Mesendoderm (in vitro differentiated cells): ENCODE results near the gene GRM5.

Experiments
- DNase-seq: peaks from one replicate; pipeline ENCODE4 v3.0.0; 2013
- H2AK5ac ChIP-seq: 2 replicates; pipeline ENCODE4 v1.6.1; 2013; ENCODE audit warnings: low read length, inconsistent platforms
- H2BK120ac ChIP-seq: 2 replicates; pipeline ENCODE4 v1.6.1; 2013; ENCODE audit warnings: low read depth, mild to moderate bottlenecking, low read length, moderate library complexity, mixed read lengths
- H2BK15ac ChIP-seq: replicated peaks from 2 replicates; pipeline ENCODE4 v1.6.1; 2013; ENCODE audit warnings: low read depth, mild to moderate bottlenecking, moderate library complexity
- H2BK5ac ChIP-seq: 2 replicates; pipeline ENCODE4 v1.6.1; 2013; ENCODE audit warnings: low read length, inconsistent platforms
- H3K18ac ChIP-seq: 2 replicates; pipeline ENCODE4 v1.6.1; 2013; ENCODE audit warnings: mild to moderate bottlenecking, low read length, mixed read lengths
- H3K23ac ChIP-seq: one replicate; pipeline ENCODE4 v1.6.1; 2013; ENCODE audit warnings: low read length
- H3K27ac ChIP-seq: 2 replicates; pipeline ENCODE4 v1.5.1; 2013; ENCODE audit warnings: low read depth, mild to moderate bottlenecking, inconsistent platforms, low read length, moderate library complexity
- H3K27me3 ChIP-seq: 2 replicates; pipeline ENCODE4 v1.6.1; 2013; ENCODE audit warnings: low read length, control low read depth, mild to moderate bottlenecking, inconsistent platforms; ENCODE audit not compliant: insufficient read depth, poor library complexity
- H3K36me3 ChIP-seq: 2 replicates; pipeline ENCODE4 v1.6.1; 2013; ENCODE audit warnings: low read length, inconsistent platforms; ENCODE audit not compliant: control insufficient read depth, insufficient read depth
- H3K4ac ChIP-seq: one replicate; pipeline ENCODE4 v1.6.1; 2013; ENCODE audit warnings: low read depth, mild to moderate bottlenecking, low read length, moderate library complexity
- H3K4me1 ChIP-seq: 2 replicates; pipeline ENCODE4 v1.6.1; 2013; ENCODE audit warnings: low read depth, low read length, inconsistent platforms; ENCODE audit not compliant: control insufficient read depth
- H3K4me2 ChIP-seq: 2 replicates; pipeline ENCODE4 v1.6.1; 2013; ENCODE audit warnings: low read length
- H3K4me3 ChIP-seq: 2 replicates; pipeline ENCODE4 v1.5.1; 2013; ENCODE audit warnings: mild to moderate bottlenecking, low read length
- H3K56ac ChIP-seq: one replicate; pipeline ENCODE4 v1.6.1; 2013; ENCODE audit warnings: low read length
- H3K79me1 ChIP-seq: 2 replicates; pipeline ENCODE4 v1.6.1; 2013; ENCODE audit warnings: low read length, inconsistent platforms
- H3K79me2 ChIP-seq: 2 replicates; pipeline ENCODE4 v1.6.1; 2013; ENCODE audit warnings: mild to moderate bottlenecking, low read length; ENCODE audit not compliant: control insufficient read depth, insufficient read depth
- H3K9ac ChIP-seq: 2 replicates; pipeline ENCODE4 v1.6.1; 2013; ENCODE audit warnings: low read length, inconsistent platforms
- H4K5ac ChIP-seq: one replicate; pipeline ENCODE4 v1.6.1; 2013; ENCODE audit warnings: low read length
- H4K8ac ChIP-seq: one replicate; pipeline ENCODE4 v1.6.1; 2013; ENCODE audit warnings: low read depth, mild to moderate bottlenecking, control low read depth, low read length, moderate library complexity
- WGBS: extraction: QIAGEN DNeasy Blood & Tissue Kit; methylation state at CpG from one replicate; pipeline ENCODE4 v1.1.7; 2013; ENCODE audit warnings: low lambda C conversion rate, missing lambda C conversion rate; ENCODE audit not compliant: insufficient coverage; ENCODE audit errors: extremely low coverage; 5-methylcytosine and 5-hydroxymethylcytosine counted together

Gene GRM5

DNA sequence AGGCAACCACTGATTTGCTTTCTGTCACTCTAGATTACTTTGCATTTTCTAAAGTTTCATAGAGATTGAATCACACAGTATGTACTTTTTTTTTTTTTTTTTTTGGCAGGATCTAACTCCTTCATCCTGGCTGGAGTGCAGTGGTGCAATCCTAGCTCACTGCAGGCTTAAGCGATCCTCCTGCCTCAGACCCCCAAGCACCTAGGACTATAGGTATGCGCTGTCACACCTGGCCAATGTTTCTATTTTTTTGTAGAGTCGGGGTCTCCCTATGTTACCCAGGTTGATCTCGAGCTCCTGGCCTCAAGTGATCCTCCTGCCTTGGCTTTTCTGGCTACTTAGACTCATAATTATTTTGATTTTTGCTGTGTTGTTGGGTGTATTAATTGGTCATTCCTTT, 433.6 kb downstream of the GRM5 start:
- Histone ChIP-seq H3K56ac (no peak overlapping the region), H2BK5ac (no peak overlapping the region), H4K8ac (no peak overlapping the region), H3K4ac (no peak overlapping the region), H3K36me3 (no peaks in the 10 kb centered on the region), H3K4me1 (no peaks in the 10 kb centered on the region), H3K79me1 (no peaks in the 10 kb centered on the region), H3K27ac (no peak overlapping the region), H2BK120ac (no peak overlapping the region), H3K4me2 (no peak overlapping the region), H3K9ac (no peak overlapping the region), H3K23ac (no peak overlapping the region), H3K4me3 (no peak overlapping the region), H3K18ac (no peak overlapping the region), H3K79me2 (no peaks in the 10 kb centered on the region), H2AK5ac (no peak overlapping the region), H2BK15ac (no peak overlapping the region), H4K5ac (no peak overlapping the region), H3K27me3 (no peaks in the 10 kb centered on the region)
- WGBS, result no CpG with 5 or more reads among the region's 4 CpGs
- DNase-seq, result no peak

DNA sequence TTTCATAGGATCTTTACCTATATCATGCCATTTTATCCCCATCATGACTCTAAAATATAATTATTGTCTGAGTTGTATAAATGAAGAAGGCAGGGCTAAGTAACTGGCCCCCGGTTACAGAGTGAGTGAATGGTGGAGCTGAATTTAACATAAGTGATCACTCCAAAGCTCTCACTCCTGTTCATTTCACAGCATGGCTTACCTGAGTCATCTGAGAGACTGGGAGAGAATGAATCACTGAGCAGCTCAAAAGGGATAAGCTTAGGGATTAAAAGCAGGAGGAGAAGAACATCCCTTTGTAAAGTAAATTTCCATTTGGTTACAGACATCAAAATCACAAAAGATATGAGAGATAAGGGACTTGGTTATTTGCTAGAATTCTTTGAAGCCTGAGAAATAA, 434.3 kb downstream of the GRM5 start:
- no peak overlapping the region for H3K4me3 ChIP-seq
- H3K27me3 ChIP-seq, result no peaks in the 10 kb centered on the region
- H3K23ac ChIP-seq, result no peak overlapping the region
- H2BK5ac ChIP-seq, result no peak overlapping the region
- no peak overlapping the region for H3K56ac ChIP-seq
- H3K27ac ChIP-seq, result no peak overlapping the region
- H3K36me3 ChIP-seq, result no peaks in the 10 kb centered on the region
- H3K9ac ChIP-seq, result no peak overlapping the region
- WGBS, result no CpG with 5 or more reads among the region's 1 CpG
- H2BK15ac ChIP-seq, result no peak overlapping the region
- no peak overlapping the region for H4K8ac ChIP-seq
- no peak overlapping the region for H4K5ac ChIP-seq
- H3K79me1 ChIP-seq, result no peaks in the 10 kb centered on the region
- H3K4me1 ChIP-seq, result no peaks in the 10 kb centered on the region
- no peaks in the 10 kb centered on the region for H3K79me2 ChIP-seq
- H3K4ac ChIP-seq, result no peak overlapping the region
- peak; percentile 70 for DNase-seq
- no peak overlapping the region for H3K4me2 ChIP-seq
- no peak overlapping the region for H2BK120ac ChIP-seq
- no peak overlapping the region for H3K18ac ChIP-seq
- no peak overlapping the region for H2AK5ac ChIP-seq

DNA sequence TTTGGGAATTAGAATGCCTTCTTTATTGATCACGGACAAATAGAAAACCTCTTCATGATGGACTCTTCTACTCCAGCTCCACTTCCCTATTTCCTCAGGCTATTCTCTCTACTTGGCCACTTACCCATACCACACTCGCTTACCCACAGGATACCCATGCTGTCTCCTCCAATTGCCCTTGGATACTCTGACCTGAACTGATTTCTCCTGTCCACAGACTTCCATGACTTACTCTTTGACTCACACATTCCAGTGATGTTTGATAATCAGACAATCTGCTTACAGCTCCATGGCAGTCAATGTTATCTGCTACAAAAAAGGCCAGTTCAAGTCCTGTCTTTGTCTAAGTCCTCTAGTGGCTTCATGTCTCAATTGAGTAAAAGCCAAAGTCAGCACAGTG, 436.3 kb downstream of the GRM5 start:
- H3K23ac ChIP-seq, result no peak overlapping the region
- no peaks in the 10 kb centered on the region for H3K36me3 ChIP-seq
- no peak overlapping the region for H3K9ac ChIP-seq
- H2AK5ac ChIP-seq, result no peak overlapping the region
- no peak overlapping the region for H3K27ac ChIP-seq
- H3K79me1 ChIP-seq, result no peaks in the 10 kb centered on the region
- H3K4ac ChIP-seq, result no peak overlapping the region
- WGBS, result no CpG with 5 or more reads among the region's 2 CpGs
- no peak overlapping the region for H3K56ac ChIP-seq
- H2BK5ac ChIP-seq, result no peak overlapping the region
- no peaks in the 10 kb centered on the region for H3K27me3 ChIP-seq
- no peak overlapping the region for H3K4me2 ChIP-seq
- H4K5ac ChIP-seq, result no peak overlapping the region
- H3K4me1 ChIP-seq, result no peaks in the 10 kb centered on the region
- H4K8ac ChIP-seq, result no peak overlapping the region
- H2BK15ac ChIP-seq, result no peak overlapping the region
- no peaks in the 10 kb centered on the region for H3K79me2 ChIP-seq
- H3K4me3 ChIP-seq, result no peak overlapping the region
- peak; percentile 14 for DNase-seq
- H2BK120ac ChIP-seq, result no peak overlapping the region
- no peak overlapping the region for H3K18ac ChIP-seq

DNA sequence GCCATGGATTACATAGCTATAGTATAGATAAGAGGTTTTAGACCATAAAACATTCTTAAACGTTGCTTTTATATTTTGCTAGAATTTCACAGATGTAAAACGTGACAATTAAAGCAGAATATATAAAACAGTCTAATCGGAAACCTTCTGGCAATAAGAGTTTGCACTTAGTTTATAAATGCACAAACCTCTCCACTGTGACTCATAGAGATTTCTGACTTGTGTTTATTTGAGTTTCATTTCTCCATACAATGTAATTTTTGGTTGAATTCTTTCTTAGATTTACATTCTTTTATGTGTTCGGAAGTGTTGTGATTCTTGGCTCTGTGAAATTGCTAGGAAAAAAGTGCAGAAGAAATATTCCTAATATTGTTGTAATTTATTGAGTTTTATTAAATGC, 439.6 kb downstream of the GRM5 start:
- Histone ChIP-seq H4K5ac (no peak overlapping the region), H3K4ac (no peak overlapping the region), H2BK15ac (no peak overlapping the region), H3K79me1 (no peaks in the 10 kb centered on the region), H3K4me1 (no peaks in the 10 kb centered on the region), H3K79me2 (no peaks in the 10 kb centered on the region), H3K4me3 (no peak overlapping the region), H3K4me2 (no peak overlapping the region), H2BK5ac (no peak overlapping the region), H3K9ac (no peak overlapping the region), H2AK5ac (no peak overlapping the region), H3K36me3 (no peaks in the 10 kb centered on the region), H3K18ac (no peak overlapping the region), H2BK120ac (no peak overlapping the region), H3K27ac (no peak overlapping the region), H4K8ac (no peak overlapping the region), H3K23ac (no peak overlapping the region), H3K27me3 (no peaks in the 10 kb centered on the region), H3K56ac (no peak overlapping the region)
- no CpG with 5 or more reads among the region's 4 CpGs for WGBS
- DNase-seq, result no peak

DNA sequence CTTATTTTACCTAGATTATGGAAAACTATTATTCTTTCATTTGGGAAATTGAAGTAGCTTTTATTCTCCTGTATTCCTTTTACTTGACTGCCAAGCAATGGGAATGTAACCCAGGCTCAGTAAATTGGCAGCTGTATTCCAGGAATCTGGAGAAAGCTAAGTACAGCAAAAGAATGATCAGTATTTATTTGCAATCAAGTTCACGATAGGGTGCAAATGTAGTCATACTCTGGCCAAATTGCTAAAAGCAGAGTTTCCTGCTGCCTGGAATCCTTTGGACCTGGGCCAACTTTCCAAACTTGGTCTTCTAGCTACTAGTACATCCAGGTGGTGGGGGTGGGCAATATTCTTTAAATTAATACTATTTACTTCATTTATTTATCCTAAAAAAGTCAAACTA, 442.3 kb downstream of the GRM5 start:
- H3K27me3 ChIP-seq, result no peaks in the 10 kb centered on the region
- H3K18ac ChIP-seq, result no peak overlapping the region
- no peak overlapping the region for H3K56ac ChIP-seq
- H3K4me2 ChIP-seq, result no peak overlapping the region
- H3K79me2 ChIP-seq, result no peaks in the 10 kb centered on the region
- H3K27ac ChIP-seq, result no peak overlapping the region
- no peak overlapping the region for H3K9ac ChIP-seq
- no peak overlapping the region for H3K4me3 ChIP-seq
- H3K4ac ChIP-seq, result no peak overlapping the region
- no CpG with 5 or more reads among the region's 1 CpG for WGBS
- no peak overlapping the region for H3K23ac ChIP-seq
- H2AK5ac ChIP-seq, result no peak overlapping the region
- no peak overlapping the region for H4K5ac ChIP-seq
- H3K36me3 ChIP-seq, result no peaks in the 10 kb centered on the region
- H3K79me1 ChIP-seq, result no peaks in the 10 kb centered on the region
- H3K4me1 ChIP-seq, result no peaks in the 10 kb centered on the region
- no peak overlapping the region for H2BK120ac ChIP-seq
- peak; percentile 44 for DNase-seq
- no peak overlapping the region for H2BK5ac ChIP-seq
- no peak overlapping the region for H2BK15ac ChIP-seq
- no peak overlapping the region for H4K8ac ChIP-seq

DNA sequence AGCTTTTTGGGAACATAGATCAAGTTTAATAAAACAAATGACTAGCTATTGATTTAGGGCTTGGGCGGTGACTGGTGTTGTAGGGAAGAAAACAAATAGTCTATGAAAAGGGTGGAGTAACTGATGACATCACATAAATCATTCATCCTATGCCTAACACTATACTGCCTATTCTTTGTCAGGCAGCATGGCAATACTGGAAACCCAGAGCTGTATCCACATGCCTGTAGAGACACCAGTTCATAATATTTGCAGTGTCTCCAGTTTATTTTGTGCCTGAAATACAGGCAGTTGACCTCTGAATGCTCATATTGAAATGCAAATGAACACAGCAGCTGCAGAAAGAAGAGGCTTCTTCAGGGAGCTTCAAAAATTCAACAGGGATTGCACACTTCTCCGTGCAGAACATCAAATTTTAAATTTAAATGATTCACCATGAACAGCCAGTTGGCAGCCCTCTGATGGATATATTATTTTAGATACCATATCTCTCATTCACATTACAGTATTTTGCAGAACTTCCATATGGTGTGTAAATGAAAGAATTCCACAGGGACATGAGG, 445.1 kb downstream of the GRM5 start:
- Histone ChIP-seq H3K4ac (no peak overlapping the region), H3K56ac (no peak overlapping the region), H2BK120ac (no peak overlapping the region), H4K8ac (no peak overlapping the region), H3K79me1 (no peaks in the 10 kb centered on the region), H4K5ac (no peak overlapping the region), H3K18ac (no peak overlapping the region), H3K4me2 (no peak overlapping the region), H3K9ac (no peak overlapping the region), H3K4me1 (no peaks in the 10 kb centered on the region), H2BK5ac (no peak overlapping the region), H3K27me3 (no peaks in the 10 kb centered on the region), H3K36me3 (no peaks in the 10 kb centered on the region), H3K4me3 (no peak overlapping the region), H3K79me2 (no peaks in the 10 kb centered on the region), H2BK15ac (no peak overlapping the region), H3K23ac (no peak overlapping the region), H2AK5ac (no peak overlapping the region), H3K27ac (no peak overlapping the region)
- DNase-seq, result no peak
- no CpG with 5 or more reads among the region's 2 CpGs for WGBS
